Tibial nerve (tissue), 4 donors: ENCODE data around the gene ZFYVE9. TPM values are rescaled to one million over a fixed set of nuclear protein-coding genes. Genes with fewer than 3 reads are reported as not detected.
"Not testable (repeated sequence)": the region's sequence is repeated elsewhere in the genome, so short reads cannot be mapped to it uniquely, and the experiment has no call there.

Source experiments
- DNase-seq, 2 donors: peaks; one replicate each; pipeline ENCODE4 v3.0.0-alpha.2; 2019; ENCODE audit warnings: low spot score in 2 of 2
- H3K27ac ChIP-seq, 4 donors: fragments of 200-600 bp; sonication (generic) in 3 of 4; one replicate each; pipeline ENCODE4 v1.5.1; 2017 to 2019; ENCODE audit warnings: mild to moderate bottlenecking in 1 of 4
- H3K27me3 ChIP-seq, 2 donors: fragments of 200-600 bp; sonication (generic) in 1 of 2; one replicate each; pipeline versions ENCODE4 v1.5.1 to v1.6.0; 2017 to 2019
- H3K36me3 ChIP-seq, 3 donors: fragments of 200-600 bp; sonication (generic); one replicate each; pipeline ENCODE4 v1.5.1; 2018 to 2019
- H3K4me1 ChIP-seq, 4 donors: fragments of 200-600 bp; sonication (generic) in 3 of 4; one replicate each; pipeline ENCODE4 v1.5.1; 2017 to 2019
- H3K4me3 ChIP-seq, 4 donors: fragments of 200-600 bp; sonication (generic) in 3 of 4; one replicate each; pipeline ENCODE4 v1.5.1; 2017 to 2019; ENCODE audit warnings: mild to moderate bottlenecking in 1 of 4, moderate library complexity in 1 of 4
- H3K9me3 ChIP-seq, 4 donors: fragments of 200-600 bp; sonication (generic) in 3 of 4; one replicate each; pipeline ENCODE4 v1.5.1; 2017 to 2019
- CTCF ChIP-seq, 5 experiments: fragments of 200-600 bp in 3 of 5; fragments of 450-650 bp in 2 of 5; sonication (generic) in 3 of 5; IDR thresholded peaks; one replicate each; pipeline ENCODE4 v1.5.1; 2016 to 2019; ENCODE audit warnings: antibody characterized with exemption in 5 of 5, mild to moderate bottlenecking in 3 of 5, moderate library complexity in 2 of 5
- EP300 ChIP-seq, 2 donors: sonication (generic); formaldehyde crosslinking; IDR thresholded peaks; one replicate each; pipeline ENCODE4 v1.6.1; 2017; ENCODE audit warnings: antibody characterized with exemption in 2 of 2, mild to moderate bottlenecking in 1 of 2
- POLR2A ChIP-seq, 2 donors: fragments of 450-650 bp; IDR thresholded peaks; one replicate each; pipeline ENCODE4 v1.6.1; 2017; ENCODE audit warnings: antibody characterized with exemption in 2 of 2, mild to moderate bottlenecking in 2 of 2, moderate library complexity in 2 of 2
- WGBS, 2 donors: methylation state at CpG; one replicate each; pipeline ENCODE4 v1.1.5; 2018; 5-methylcytosine and 5-hydroxymethylcytosine counted together
- total RNA-seq, 4 donors: library from RNA; depleted of rRNA; stranded (reverse); fragments of >200 nt; gene quantifications; one replicate each; pipeline ENCODE4 v1.1.0, GENCODE V29; 2016

ZFYVE9 gene
- total RNA-seq, 4 donors from 2014 or later: 29.1 to 39.6 (median 35.0) TPM

DNA sequence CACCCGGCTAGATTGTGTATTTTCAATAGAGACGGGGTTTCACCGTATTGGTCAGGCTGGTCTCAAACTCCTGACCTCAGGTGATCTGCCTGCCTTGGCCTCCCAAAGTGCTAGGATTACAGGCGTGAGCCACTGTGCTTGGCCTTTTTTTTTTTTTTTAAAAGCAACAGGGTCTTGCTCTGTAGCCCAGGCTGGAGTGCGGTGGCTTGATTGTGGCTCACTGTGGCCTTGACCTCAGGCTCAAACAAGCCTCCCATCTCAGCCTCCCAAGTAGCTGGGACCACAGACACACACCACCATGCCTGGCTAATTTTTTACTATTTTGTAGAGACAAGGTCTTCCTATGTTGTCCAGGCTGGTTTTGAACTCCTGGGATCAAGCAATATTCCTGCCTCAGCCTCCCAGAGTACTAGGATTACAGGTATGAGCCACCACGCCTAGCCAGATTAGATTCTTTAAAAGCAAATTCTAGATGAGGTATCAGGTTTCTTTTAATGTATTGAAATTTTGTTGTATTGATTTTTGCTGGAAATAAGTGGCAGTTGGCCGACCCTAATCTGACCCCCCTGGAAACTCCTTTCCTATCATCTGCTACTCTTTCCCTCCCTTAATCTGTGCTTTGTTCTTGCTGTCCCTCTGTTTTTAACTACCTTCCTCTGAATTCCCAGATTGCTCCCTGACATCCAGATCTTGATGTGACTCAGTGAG is 26.6 kb downstream of the ZFYVE9 start:
- Histone ChIP-seq H3K27ac (no peak overlapping the region), H3K27me3 (no peaks in the 10 kb centered on the region), H3K36me3 (peaks cover 0 to 3% (median 0%) of the 10 kb centered on the region in 3 donors), H3K4me1 (no peaks in the 10 kb centered on the region), H3K4me3 (no peak overlapping the region), H3K9me3 (peaks cover 0 to 7% (median 3%) of the 10 kb centered on the region in 4 donors)
- WGBS, 2 donors: 94 to 97% methylated on average over 7 of the region's 7 CpGs
- no peak for DNase-seq
- no peak for TF ChIP-seq CTCF (IDR thresholded peaks at IDR 0.05)
- no peak for TF ChIP-seq POLR2A (IDR thresholded peaks at IDR 0.05)
- no peak for TF ChIP-seq EP300 (IDR thresholded peaks at IDR 0.05)

DNA sequence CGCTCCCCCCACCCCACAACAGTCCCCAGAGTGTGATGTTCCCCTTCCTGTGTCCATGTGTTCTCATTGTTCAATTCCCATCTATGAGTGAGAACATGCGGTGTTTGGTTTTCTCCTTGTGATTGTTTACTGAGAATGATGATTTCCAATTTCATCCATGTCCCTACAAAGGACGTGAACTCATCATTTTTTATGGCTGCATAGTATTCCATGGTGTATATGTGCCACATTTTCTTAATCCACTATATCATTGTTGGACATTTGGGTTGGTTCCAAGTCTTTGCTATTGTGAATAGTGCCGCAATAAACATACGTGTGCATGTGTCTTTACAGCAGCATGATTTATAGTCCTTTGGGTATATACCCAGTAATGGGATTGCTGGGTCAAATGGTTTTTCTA is 29.3 kb downstream of the ZFYVE9 start:
- not testable (repeated sequence) for H3K27me3 ChIP-seq, H3K4me3 ChIP-seq, H3K36me3 ChIP-seq, H3K9me3 ChIP-seq, H3K4me1 ChIP-seq, H3K27ac ChIP-seq, DNase-seq
- WGBS, 2 donors: 96 to 97% methylated on average over 5 of the region's 5 CpGs

- 63% methylated on average over 6 of the region's 6 CpGs for WGBS, 2 donors
- DNase-seq: no peak
- TF ChIP-seq CTCF (IDR thresholded peaks at IDR 0.05) (no peak), EP300 (IDR thresholded peaks at IDR 0.05) (no peak), POLR2A (IDR thresholded peaks at IDR 0.05) (no peak)
- Histone ChIP-seq H3K4me1 (peaks cover 0 to 3% (median 0%) of the 10 kb centered on the region in 4 donors), H3K36me3 (no peaks in the 10 kb centered on the region), H3K9me3 (no peaks in the 10 kb centered on the region), H3K27ac (no peak overlapping the region), H3K4me3 (no peak overlapping the region), H3K27me3 (no peaks in the 10 kb centered on the region)
These were observed 37.2 kb downstream of the ZFYVE9 start for GRCh38 chr1:52179073-52179472.

GRCh38 chr1:52180176-52180575 is 38.3 kb downstream of the ZFYVE9 start:
- Histone ChIP-seq H3K4me3 (no peak overlapping the region), H3K27ac (no peak overlapping the region), H3K4me1 (peaks cover 0 to 8% (median 0%) of the 10 kb centered on the region in 4 donors), H3K36me3 (no peaks in the 10 kb centered on the region), H3K9me3 (no peaks in the 10 kb centered on the region), H3K27me3 (no peaks in the 10 kb centered on the region)
- DNase-seq: no peak
- WGBS, 2 donors: 84 to 88% methylated on average over 3 of the region's 3 CpGs
- no peak for TF ChIP-seq EP300 (IDR thresholded peaks at IDR 0.05)

DNA sequence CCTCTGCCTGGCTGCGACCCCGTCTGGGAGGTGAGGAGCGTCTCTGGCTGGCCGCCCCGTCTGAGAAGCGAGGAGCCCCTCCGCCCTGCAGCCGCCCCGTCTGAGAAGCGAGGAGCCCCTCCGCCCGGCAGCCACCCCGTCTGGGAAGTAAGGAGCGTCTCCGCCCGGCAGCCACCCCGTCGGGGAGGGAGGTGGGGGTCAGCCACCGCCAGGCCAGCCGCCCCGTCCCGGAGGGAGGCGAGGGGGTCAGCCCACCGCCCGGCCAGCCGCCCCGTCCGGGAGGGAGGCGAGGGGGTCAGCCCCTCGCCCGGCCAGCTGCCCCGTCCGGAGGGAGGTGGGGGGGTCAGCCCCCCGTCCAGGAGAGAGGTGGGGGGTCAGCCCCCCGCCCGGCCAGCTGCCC is 39.9 kb downstream of the ZFYVE9 start:
- 94 to 98% methylated on average over 8 to 18 of the region's 36 CpGs for WGBS, 2 donors
- H3K9me3 ChIP-seq, H3K36me3 ChIP-seq, H3K4me3 ChIP-seq, DNase-seq, H3K4me1 ChIP-seq, H3K27ac ChIP-seq, H3K27me3 ChIP-seq: not testable (repeated sequence)

GRCh38 chr1:52182328-52182727 is 40.4 kb downstream of the ZFYVE9 start:
- not testable (repeated sequence) for H3K27ac ChIP-seq, H3K27me3 ChIP-seq, DNase-seq, H3K4me1 ChIP-seq, H3K36me3 ChIP-seq, H3K9me3 ChIP-seq, H3K4me3 ChIP-seq
- WGBS, 2 donors: 50 to 59% methylated on average over 5 of the region's 5 CpGs

- DNase-seq: no peak
- Histone ChIP-seq H3K9me3 (peaks cover 0 to 5% (median 1%) of the 10 kb centered on the region in 4 donors), H3K27ac (no peak overlapping the region), H3K27me3 (no peaks in the 10 kb centered on the region), H3K4me3 (no peak overlapping the region), H3K4me1 (peaks cover 0 to 6% (median 0%) of the 10 kb centered on the region in 4 donors), H3K36me3 (no peaks in the 10 kb centered on the region)
- TF ChIP-seq POLR2A (IDR thresholded peaks at IDR 0.05) (no peak), EP300 (IDR thresholded peaks at IDR 0.05) (no peak), CTCF (IDR thresholded peaks at IDR 0.05) (no peak)
- WGBS, 2 donors: 64 to 74% methylated on average over 3 of the region's 3 CpGs
These were observed 41.0 kb downstream of the ZFYVE9 start for GRCh38 chr1:52182874-52183400.
